Adipose tissue (tissue), 3 donors: ENCODE results near the gene AHRR. TPM values are rescaled to one million over a fixed set of nuclear protein-coding genes. Genes with fewer than 3 reads are reported as not detected.
A peak's percentile ranks its signal among the peaks of the same experiment; 100 is the strongest.
"Not testable (repeated sequence)": the region's sequence is repeated elsewhere in the genome, so short reads cannot be mapped to it uniquely, and the experiment has no call there.

Source experiments
- H3K27ac ChIP-seq: one replicate; pipeline ENCODE4 v1.5.1; 2013; ENCODE audit warnings: low read depth, low read length
- WGBS, 3 donors: extraction: QIAGEN DNeasy Blood & Tissue Kit; methylation state at CpG; one replicate each; pipeline ENCODE4 v1.1.7; 2013; 5-methylcytosine and 5-hydroxymethylcytosine counted together
- polyA plus RNA-seq, 3 donors: library from polyadenylated mRNA; stranded (reverse); fragments of 200-250 nt; gene quantifications; one replicate each; pipeline ENCODE4 v1.2.3, GENCODE V29; 2013
- donor health status: healthy with polysubstance abuse.
- donor health status: Bipolar disorder and iron deficiency.
- donor health status: healthy.

AHRR gene
- polyA plus RNA-seq: 1 to 10 TPM in 1 of 3 donors, under 1 TPM in 2; 0.11 to 1.5 (median 0.28) TPM

GRCh38 chr5:321230-321725, at the start of gene AHRR:
Gene AHRR (plus strand): TSS chr5:321714. CDS start chr5:343903, 22,189 bp downstream.
- H3K27ac ChIP-seq: no peak within 1 kb of the TSS
- WGBS, 3 donors: 0 to 2% (median 1%) methylated on average over 34 to 51 of the region's 51 CpGs

DNA sequence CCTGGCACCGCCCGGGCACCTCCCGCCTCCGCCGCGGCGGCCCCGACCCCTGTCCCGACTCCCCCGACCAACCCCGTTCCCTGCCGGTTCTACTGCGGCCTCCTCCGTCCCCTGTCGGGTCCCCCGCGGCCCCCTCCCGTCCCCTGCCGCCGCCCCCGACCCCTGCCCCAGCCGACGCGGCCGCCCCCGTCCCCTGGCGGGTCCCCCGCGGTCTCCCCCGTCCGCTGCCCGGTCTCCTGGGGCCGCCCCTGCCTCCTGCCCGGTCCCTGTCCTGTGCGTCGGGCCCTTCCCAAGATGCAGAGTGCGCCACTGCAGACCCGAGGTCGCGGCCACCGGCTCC, 49.7 kb upstream of the AHRR start:
- WGBS, 3 donors: 0 to 3% (median 1%) methylated on average over 16 to 41 of the region's 41 CpGs
- peak overlapping the region; percentile 92 for H3K27ac ChIP-seq

- not testable (repeated sequence) for H3K27ac ChIP-seq
- 77 to 89% (median 79%) methylated on average over 9 of the region's 9 CpGs for WGBS, 3 donors
Measured at GRCh38 chr5:273091-273490, 48.4 kb upstream of the AHRR start.

GRCh38 chr5:273491-273890, 48.0 kb upstream of the AHRR start:
- H3K27ac ChIP-seq: not testable (repeated sequence)
- 84 to 90% (median 88%) methylated on average over 7 of the region's 7 CpGs for WGBS, 3 donors

GRCh38 chr5:274346-274745, 47.2 kb upstream of the AHRR start:
- WGBS, 3 donors: 80 to 89% (median 81%) methylated on average over 7 of the region's 7 CpGs
- H3K27ac ChIP-seq: not testable (repeated sequence)

DNA sequence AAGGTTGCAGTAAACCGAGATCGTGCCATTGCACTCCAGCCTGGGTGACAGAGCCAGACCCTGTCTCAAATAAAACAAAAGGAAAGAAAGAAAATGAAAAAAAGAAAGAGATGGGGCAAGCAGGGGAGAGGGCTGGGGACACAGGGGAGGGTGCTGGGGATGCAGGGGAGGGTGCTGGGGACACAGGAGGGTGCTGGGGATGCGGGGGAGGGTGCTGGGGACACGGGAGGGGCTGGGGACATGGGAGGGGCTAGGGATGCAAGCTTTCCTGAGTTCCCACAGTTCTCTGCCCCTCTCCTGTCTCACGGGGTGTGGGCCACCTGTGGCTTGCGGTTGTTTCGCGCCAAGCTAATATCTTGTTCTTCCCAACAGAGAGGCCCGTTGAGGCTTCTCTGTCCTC, 42.9 kb upstream of the AHRR start:
- H3K27ac ChIP-seq: no peak overlapping the region
- WGBS, 3 donors: 92 to 95% (median 93%) methylated on average over 9 of the region's 9 CpGs

DNA sequence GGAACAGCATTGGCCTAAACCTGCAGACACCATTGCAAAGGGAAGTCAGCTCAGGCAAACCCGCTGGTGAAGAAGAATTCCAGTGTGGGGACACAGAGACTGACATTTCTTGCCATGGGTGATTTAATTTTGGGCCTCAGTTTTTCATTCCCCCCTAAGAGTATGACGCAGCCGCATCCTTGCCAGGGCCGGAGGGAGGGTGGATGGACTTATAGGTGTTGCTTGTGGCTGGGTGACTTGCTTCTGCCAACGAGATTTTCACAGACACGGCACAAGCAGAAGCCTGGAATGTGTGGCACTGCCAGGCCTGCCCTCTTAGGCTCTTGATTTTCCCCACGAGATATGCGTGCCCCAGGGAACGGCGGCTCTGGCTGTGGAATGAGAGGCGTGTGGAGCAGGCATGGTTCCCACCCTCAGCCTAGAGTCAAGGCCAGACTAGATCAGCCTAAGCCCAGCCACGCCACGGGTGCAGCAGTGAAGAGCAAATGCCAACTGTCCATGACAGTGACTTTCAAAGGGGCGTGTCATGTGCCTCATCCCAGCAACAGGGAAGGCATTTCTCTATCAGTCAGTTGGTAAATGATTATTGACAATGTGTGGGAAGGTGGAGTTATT, 42.4 kb upstream of the AHRR start:
- H3K27ac ChIP-seq: not testable (repeated sequence)
- 77 to 88% (median 78%) methylated on average over 14 of the region's 14 CpGs for WGBS, 3 donors

GRCh38 chr5:285991-286557, 35.4 kb upstream of the AHRR start:
- WGBS, 3 donors: 85 to 95% (median 93%) methylated on average over 14 of the region's 14 CpGs
- H3K27ac ChIP-seq: no peak overlapping the region

DNA sequence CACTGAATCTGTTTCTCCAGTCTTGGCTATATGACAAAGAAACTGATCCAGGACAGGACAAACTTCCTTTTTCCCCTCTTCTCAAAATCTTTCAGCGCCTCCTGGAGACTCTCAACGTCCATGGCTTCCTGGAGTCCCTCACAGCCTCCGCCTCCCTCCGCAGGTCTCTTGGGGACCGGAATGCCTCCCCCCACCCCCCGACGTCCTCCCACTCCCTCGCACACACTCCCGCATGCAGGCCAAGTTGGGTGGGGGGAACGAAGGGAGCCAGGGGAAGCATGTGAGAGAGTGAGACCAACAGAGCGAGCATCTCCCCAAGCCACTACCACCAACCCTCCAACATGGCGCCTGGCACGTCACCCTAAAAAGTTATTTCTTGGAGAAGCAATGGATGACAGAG, 31.3 kb upstream of the AHRR start:
- WGBS, 3 donors: 86 to 94% (median 90%) methylated on average over 12 to 13 of the region's 13 CpGs

DNA sequence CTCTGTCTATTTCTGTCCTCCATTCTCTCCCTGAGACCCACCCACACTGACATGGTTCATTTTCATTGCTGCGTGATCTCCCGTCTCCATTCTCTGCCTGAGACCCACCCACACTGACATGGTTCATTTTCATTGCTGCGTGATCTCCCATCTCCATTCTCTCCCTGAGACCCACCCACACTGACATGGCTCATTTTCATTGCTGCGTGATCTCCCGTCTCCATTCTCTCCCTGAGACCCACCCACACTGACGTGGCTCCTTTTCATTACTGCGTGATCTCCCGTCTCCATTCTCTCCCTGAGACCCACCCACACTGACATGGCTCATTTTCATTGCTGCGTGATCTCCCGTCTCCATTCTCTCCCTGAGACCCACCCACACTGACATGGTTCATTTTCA, 30.2 kb upstream of the AHRR start:
- 93 to 99% (median 97%) methylated on average over 10 of the region's 10 CpGs for WGBS, 3 donors
- H3K27ac ChIP-seq: not testable (repeated sequence)

More for the DNA sequence above, 31.3 kb upstream of the AHRR start:
- H3K27ac ChIP-seq: not testable (repeated sequence)

DNA sequence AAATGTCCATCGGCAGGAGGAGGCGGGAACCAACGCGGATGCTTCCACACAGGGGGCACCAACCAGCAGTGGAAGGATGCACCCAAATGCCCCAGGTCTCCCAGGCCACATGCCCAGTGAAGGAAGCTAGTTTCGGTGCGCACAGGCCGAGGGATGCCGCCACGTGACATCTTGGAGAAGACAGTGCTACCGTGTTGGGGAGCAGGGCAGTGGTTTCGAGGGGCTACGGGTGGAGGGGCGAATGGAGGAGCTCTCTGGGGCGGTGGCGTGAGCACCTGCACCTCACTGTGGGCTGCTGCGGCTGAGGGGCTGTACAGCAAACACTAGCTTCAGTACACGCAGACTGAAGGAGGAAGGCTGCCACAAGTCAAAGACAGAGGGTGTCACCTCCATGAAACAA, 26.7 kb upstream of the AHRR start:
- 94 to 97% (median 95%) methylated on average over 13 to 17 of the region's 17 CpGs for WGBS, 3 donors
- not testable (repeated sequence) for H3K27ac ChIP-seq

DNA sequence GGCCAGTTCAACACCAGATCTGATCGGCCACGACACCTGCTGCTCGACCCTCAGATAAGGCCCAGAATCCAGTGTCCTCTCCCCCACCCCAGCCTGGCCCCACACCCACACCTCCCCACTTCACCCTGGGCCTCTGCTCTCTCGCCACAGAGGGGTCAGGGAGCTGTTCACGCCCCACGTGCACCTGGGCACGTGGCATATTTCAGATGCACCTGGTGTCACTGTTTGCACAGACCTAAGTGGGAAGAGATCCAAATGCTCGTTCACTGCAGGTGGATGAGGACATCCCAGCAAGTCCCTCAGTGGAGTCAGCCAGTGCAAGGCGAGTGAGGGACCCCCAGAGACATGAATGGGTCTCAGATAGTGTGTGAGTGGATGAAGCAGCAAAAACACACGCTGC, 25.3 kb upstream of the AHRR start:
- WGBS, 3 donors: 61 to 92% (median 80%) methylated on average over 10 of the region's 10 CpGs
- not testable (repeated sequence) for H3K27ac ChIP-seq

GRCh38 chr5:296954-297353, 24.6 kb upstream of the AHRR start:
- 59 to 85% (median 66%) methylated on average over 15 to 16 of the region's 16 CpGs for WGBS, 3 donors
- not testable (repeated sequence) for H3K27ac ChIP-seq

DNA sequence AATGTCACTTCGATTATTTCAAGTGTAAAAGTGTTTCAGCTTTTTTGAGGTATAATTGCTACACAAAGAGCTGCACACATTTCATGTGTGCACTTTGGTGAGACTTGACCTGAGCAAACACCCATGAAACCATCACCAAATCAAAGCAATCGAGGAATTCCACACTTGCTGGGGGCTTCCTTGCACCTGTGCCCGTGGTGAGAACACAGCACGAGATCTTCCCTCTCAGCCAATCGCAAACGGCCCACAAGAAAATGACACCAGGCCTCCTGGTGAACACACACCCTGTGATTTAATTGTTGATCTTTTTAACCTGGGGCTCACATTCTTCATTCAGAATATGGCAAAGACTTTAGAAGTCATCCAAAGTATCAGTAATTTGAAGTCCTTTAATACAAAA, 24.1 kb upstream of the AHRR start:
- H3K27ac ChIP-seq: not testable (repeated sequence)
- 73 to 79% (median 76%) methylated on average over 6 of the region's 6 CpGs for WGBS, 3 donors

DNA sequence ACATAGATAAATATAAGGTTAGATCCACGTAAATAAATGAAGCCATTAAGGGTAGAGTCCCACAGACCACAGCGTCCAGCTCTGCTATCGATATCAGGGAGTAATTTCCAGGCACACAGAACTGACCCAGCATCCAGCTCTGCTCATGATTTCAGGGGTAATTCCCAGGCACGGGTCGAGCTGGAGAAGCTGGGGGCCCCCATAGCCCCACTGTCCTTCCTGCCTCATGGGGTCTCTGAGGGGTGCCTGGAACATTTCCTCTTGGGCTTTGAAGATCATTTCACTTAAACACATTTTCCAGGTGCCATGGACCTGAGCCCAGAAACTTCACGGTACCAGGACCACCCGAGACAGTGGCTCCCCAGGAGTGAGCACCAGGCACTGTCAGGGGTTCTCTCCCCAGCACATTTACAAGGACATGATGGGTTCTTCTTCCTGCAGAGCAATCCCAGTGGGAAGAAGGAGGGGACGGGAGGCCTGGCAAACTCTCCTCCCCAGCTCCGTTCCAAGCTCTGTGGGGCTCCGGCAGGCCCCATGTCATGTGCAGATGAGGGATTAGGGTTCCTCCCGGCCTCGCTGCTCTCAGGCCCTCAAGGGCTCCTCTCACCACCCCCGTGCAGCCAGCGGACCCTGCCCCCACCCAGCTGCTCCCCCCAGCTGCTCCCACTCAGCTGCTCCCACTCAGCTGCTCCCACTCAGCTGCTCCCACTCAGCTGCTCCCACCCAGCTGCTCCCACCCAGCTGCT, 23.4 kb upstream of the AHRR start:
- 65 to 85% (median 75%) methylated on average over 13 to 14 of the region's 14 CpGs for WGBS, 3 donors
- H3K27ac ChIP-seq: not testable (repeated sequence)

GRCh38 chr5:298737-299125, 22.8 kb upstream of the AHRR start:
- 40 to 95% methylated on average over 1 to 2 of the region's 2 CpGs; no CpG with 5 or more reads in 1 of the 3 donors for WGBS, 3 donors
- H3K27ac ChIP-seq: no peak overlapping the region

DNA sequence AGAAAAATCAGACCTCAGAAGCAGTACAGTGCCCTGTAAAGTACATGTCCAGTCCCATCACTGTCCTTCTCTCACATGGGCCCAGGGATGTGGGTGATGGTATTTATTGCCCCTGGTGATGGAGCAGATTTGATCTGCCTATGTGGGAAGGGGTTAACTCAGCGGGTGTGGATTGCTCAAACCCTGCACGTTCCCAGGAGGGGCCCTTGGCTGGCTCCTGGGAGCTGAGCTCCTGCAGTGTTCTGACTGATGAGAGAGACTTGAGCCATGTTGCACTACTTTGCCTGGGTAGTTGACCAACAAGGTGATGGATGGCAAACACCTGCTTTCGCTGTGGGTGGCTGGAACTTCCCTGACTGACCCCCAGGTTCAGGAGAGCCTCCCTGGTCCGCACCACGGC, 21.6 kb upstream of the AHRR start:
- H3K27ac ChIP-seq: not testable (repeated sequence)
- 46 to 75% (median 48%) methylated on average over 2 to 4 of the region's 5 CpGs for WGBS, 3 donors

- WGBS, 3 donors: 90 to 94% (median 90%) methylated on average over 21 of the region's 21 CpGs
- not testable (repeated sequence) for H3K27ac ChIP-seq
Measured at GRCh38 chr5:300691-301435, 20.7 kb upstream of the AHRR start.

DNA sequence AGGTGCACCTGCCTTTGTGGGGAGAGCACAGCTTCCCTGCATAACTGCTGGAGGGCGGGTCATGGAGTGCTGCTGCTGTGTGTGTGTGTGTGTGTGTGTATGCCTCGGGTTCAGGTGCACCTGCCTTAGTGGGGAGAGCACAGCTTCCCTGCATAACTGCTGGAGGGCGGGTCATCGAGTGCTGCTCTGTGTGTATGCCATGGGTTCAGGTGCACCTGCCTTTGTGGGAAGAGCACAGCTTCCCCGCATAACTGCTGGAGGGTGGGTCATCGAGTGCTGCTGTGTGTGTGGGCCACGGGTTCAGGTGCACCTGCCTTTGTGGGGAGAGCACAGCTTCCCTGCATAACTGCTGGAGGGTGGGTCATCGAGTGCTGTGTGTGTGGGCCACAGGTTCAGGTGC, 19.1 kb upstream of the AHRR start:
- H3K27ac ChIP-seq: not testable (repeated sequence)
- 41 to 93% (median 86%) methylated on average over 8 of the region's 8 CpGs for WGBS, 3 donors
